HUDEP-2 (cell line): ENCODE data around the gene AATF.

Source experiments
- DNase-seq, 76 experiments: peaks; one replicate each; lab custom pipeline; 2025; ENCODE audit not compliant: unreplicated experiment in 76 of 76; lab: John Stamatoyannopoulos, UW

The AATF gene

DNA sequence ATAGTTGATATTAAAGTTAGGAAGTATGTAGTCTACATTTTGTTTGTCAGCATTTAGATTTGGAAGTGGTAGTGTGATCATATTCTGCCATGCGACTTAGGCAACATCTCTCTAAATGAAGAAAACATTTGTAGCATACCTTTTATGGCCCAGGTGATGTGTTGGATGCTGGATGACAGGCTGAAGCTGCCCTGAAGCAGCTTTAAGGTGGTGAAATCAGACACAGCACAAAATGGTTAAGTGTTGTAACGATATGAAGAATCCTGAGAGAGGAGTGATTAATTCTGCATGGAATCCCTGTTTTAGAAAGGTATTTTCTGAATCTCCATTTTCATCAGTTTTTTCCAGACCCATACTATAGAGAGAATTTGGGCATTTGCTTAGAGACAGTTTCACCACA is 28.3 kb downstream of the AATF start:
- no peak for DNase-seq

- no peak for DNase-seq
Measured at GRCh38 chr17:36977568-36977967, 28.8 kb downstream of the AATF start.

GRCh38 chr17:36978810-36979564 is 30.2 kb downstream of the AATF start:
- DNase-seq = no peak

DNA sequence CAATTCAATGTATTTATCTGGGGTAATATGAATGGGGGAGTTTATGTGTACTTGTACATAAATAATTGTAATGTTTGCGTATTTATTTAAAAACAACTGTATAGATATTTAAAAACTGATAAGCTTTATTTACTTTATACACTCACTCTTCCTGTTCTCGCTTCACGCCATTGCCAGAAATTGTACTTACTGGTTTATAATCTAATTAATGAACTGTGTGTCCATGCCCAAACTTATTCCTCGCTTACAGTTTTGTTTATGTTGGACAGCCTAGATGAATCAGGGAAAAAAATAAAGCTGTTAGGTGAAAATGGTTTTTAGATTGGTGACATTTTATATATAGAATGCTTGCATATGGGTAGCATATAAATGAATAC is 30.8 kb downstream of the AATF start:
- DNase-seq = no peak

GRCh38 chr17:36980280-36980761 is 31.6 kb downstream of the AATF start:
- DNase-seq = no peak

- no peak for DNase-seq
Measured at GRCh38 chr17:36983618-36984017, 34.9 kb downstream of the AATF start.

GRCh38 chr17:36989173-36989572 is 40.4 kb downstream of the AATF start:
- DNase-seq = no peak

DNA sequence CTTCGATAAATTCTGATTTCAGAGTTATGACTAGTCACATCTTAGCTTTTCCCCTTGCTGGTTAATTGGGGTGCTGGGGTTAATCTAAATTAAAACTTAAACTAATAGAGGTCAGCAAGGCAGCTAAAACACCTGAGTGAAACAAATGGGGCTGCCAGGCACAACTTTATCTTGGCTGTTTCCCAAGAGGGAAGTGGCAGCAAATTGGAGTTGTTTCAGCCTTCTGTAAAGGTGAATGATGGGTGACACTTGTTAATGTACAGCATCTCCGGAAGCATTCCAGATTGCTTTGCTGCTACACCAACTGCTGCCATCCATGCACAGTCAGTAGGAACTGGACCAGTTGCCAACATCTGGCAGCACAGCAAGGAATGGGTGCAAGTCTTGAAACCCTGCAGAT is 43.9 kb downstream of the AATF start:
- no peak for DNase-seq

DNA sequence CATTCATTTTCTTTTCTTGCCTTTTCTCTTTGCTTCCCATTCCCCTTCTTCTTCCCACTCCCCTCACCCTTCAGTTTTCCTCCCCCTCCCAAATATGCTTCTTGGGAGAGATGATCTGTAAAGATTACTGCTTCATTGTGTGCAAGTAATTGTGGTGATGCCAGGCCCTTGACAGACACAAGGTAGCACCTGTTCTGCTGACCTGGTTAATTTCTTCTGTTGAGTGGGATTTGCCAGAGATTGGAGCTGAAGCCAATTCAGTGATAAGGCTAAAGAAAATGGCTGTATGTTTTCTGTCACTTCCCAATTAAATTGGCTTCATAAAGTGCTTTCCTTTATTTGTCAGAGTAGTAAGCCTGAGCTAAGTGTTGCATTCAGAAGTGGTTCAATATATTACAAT is 44.5 kb downstream of the AATF start:
- DNase-seq = no peak

- no peak for DNase-seq
Measured at GRCh38 chr17:36994438-36994837, 45.7 kb downstream of the AATF start.

DNA sequence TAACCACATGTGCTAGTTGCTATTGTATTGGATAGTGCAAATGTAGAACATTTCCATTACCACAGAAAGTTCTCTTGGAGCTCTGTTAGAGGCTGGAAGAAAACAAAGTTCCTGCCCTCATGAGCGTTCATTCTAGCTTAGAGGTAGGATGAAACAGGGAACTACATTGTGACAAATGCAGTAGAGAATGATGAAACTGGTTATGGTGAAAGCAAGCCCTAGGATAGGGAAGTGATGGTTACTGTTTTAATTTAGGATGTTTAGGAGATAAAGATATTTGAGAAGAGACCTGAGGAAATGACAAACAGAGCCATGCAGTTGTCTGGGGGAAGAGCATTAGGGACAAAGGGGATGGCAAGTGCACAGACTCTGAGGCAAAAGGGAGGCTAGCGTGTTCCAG is 50.7 kb downstream of the AATF start:
- no peak for DNase-seq

GRCh38 chr17:37016780-37017179 is 68.0 kb downstream of the AATF start:
- DNase-seq = no peak

DNA sequence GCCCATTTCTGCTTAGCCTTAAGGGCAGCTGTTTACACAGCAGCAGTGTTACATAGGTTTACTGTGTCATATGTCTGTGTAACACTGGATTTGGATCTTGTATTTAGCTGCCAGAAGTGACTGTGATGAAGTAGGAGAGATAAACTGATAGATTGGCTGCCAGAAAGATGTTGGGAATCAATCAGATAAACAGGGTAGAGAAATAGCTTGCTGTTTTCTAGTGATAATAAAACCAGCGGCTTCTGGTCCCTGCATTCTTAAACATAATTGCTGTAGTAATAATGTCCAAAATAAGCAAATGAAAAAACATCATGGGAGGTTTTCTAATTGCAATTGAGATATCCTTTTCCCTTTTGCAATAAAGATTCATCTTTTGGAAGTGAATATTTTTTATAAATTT is 68.7 kb downstream of the AATF start:
- peak in 7 of 76 experiments; percentile 1 to 10 (median 4) for DNase-seq

GRCh38 chr17:37019117-37019740 is 70.5 kb downstream of the AATF start:
- no peak for DNase-seq

DNA sequence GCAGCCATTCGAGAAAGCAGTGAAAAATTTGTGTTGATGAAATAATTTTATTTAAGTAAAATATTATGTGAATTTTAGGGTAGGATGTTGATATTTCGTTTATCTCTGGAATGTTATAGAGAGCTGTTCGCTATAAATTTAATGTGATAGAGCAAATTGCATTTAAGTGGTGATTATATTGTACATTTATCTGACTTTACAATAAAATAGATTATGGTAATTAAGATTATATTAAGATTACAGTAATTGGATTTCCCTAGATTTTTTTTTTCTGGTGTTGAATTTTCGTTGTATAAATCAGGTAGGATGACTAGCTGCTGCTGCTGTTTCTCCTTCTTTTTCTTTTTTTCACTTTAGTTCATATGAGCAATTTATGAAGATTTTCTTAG is 71.0 kb downstream of the AATF start:
- no peak for DNase-seq

GRCh38 chr17:37024181-37024637 is 75.5 kb downstream of the AATF start:
- DNase-seq = no peak

GRCh38 chr17:37025238-37025637 is 76.5 kb downstream of the AATF start:
- no peak for DNase-seq

- no peak for DNase-seq
Measured at GRCh38 chr17:37025847-37026530, 77.2 kb downstream of the AATF start.

- no peak for DNase-seq
Measured at GRCh38 chr17:37026531-37026869, 77.7 kb downstream of the AATF start.

DNA sequence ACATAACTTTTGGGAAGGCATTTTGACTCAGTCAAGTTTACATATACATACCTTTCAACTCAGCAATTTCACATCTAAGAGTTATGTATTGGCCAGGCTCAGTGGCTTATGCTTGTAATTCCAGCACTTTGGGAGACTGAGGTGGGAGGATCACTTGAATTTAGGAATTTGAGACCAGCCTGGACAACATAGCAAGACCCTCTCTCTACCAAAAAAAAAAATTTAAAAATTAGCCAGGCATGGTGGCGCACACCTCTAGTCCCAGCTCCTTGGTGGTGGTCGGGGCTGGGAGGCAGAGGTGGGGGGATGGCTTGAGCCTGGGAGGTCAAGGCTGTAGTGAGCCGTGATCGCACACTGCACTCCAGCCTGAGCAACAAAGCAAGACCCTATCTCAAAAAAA is 79.3 kb downstream of the AATF start:
- no peak for DNase-seq

DNA sequence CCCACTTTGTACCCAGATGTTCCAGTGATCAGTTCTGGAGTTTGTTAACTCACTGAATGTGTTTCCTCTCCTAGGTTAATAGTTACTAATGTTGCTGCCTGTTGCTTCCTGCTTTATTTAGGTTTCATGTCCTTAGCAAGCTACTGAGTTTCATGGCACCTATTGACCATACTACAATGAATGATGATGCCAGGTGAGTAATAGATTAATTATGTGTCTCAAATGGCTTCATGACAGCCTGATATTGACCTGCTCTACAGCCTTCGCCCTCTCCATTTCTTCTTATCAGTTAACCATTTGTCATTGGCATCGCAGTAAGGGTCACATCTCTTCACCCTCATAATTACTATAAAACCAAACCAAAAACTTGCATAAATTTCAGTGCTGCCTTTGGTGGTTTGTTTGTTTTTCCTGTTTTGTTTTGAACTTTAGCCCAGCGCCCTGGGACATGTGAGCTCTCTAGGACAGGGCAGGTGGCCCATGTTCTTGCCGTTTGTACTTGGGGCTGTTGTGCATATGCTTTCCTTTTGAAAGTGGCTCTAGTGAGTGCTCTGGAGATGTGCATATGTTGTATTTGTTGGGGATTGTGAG is 82.8 kb downstream of the AATF start:
- no peak for DNase-seq
